HL-60/S4 (cell line): ENCODE results near the gene CACNA1C.

Experiments
- in situ Hi-C: fragments of 300-500 bp; cut with MboI; formaldehyde crosslinking; loops from 2 replicates; pipeline ENCODE4 v1.14.3; 2022; ENCODE audit warnings: low sequenced_read_pairs

Gene CACNA1C

GRCh38 chr12:2328661-2329060, 275.9 kb downstream of the CACNA1C start:
- in situ Hi-C loops, result no loop called here

GRCh38 chr12:2329661-2330210, 276.9 kb downstream of the CACNA1C start:
- in situ Hi-C loops, result no loop called here

- in situ Hi-C loops, result no loop called here
These were observed 279.4 kb downstream of the CACNA1C start for GRCh38 chr12:2332236-2332635.

GRCh38 chr12:2332947-2333346, 280.2 kb downstream of the CACNA1C start:
- in situ Hi-C loops, result no loop called here

GRCh38 chr12:2333491-2334195, 280.9 kb downstream of the CACNA1C start:
- in situ Hi-C loops, result no loop called here

GRCh38 chr12:2334271-2334670, 281.5 kb downstream of the CACNA1C start:
- in situ Hi-C loops, result no loop called here

- in situ Hi-C loops, result no loop called here
These were observed 281.9 kb downstream of the CACNA1C start for GRCh38 chr12:2334689-2335088.

- in situ Hi-C loops, result no loop called here
These were observed 282.3 kb downstream of the CACNA1C start for GRCh38 chr12:2335109-2335508.

GRCh38 chr12:2335513-2335912, 282.7 kb downstream of the CACNA1C start:
- in situ Hi-C loops, result no loop called here

- in situ Hi-C loops, result no loop called here
These were observed 283.1 kb downstream of the CACNA1C start for GRCh38 chr12:2335916-2336315.

GRCh38 chr12:2336409-2336829, 283.6 kb downstream of the CACNA1C start:
- in situ Hi-C loops, result no loop called here

- in situ Hi-C loops, result no loop called here
These were observed 284.5 kb downstream of the CACNA1C start for GRCh38 chr12:2337031-2338010.

GRCh38 chr12:2338381-2338780, 285.6 kb downstream of the CACNA1C start:
- in situ Hi-C loops, result no loop called here

- in situ Hi-C loops, result no loop called here
These were observed 286.2 kb downstream of the CACNA1C start for GRCh38 chr12:2338991-2339431.

- in situ Hi-C loops, result no loop called here
These were observed 288.4 kb downstream of the CACNA1C start for GRCh38 chr12:2341051-2341751.

GRCh38 chr12:2341871-2342270, 289.1 kb downstream of the CACNA1C start:
- in situ Hi-C loops, result no loop called here

- in situ Hi-C loops, result no loop called here
These were observed 290.9 kb downstream of the CACNA1C start for GRCh38 chr12:2343681-2344080.

- in situ Hi-C loops, result no loop called here
These were observed 291.7 kb downstream of the CACNA1C start for GRCh38 chr12:2344476-2344875.

GRCh38 chr12:2344885-2345284, 292.1 kb downstream of the CACNA1C start:
- in situ Hi-C loops, result no loop called here

- in situ Hi-C loops, result no loop called here
These were observed 293.1 kb downstream of the CACNA1C start for GRCh38 chr12:2345902-2346301.

GRCh38 chr12:2346416-2346815, 293.6 kb downstream of the CACNA1C start:
- in situ Hi-C loops, result no loop called here
